Measurements from ENCODE around the gene USP46.

USP46 gene

DNA sequence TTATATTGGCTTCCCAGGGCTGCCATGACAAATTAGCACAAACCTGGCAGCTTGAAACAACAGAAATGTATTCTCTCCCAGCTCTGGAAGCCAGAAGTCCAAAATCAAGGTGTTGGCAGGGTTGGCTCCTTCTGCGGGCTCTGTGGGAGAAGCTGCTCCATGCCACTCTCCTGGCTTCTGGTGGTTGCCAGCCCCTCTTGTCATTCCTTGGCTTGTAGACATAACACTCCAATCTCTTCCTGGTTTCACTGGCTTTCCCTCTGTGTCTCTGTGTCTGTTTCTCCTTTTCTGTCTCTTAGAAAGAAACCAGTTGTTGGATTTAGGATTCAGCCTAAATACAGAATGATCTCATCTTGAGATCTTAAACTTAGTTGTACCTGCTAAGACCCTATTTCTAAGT is 85.5 kb downstream of the USP46 start:
- no peak for DNase-seq (ENCODE audit: low spot score)

DNA sequence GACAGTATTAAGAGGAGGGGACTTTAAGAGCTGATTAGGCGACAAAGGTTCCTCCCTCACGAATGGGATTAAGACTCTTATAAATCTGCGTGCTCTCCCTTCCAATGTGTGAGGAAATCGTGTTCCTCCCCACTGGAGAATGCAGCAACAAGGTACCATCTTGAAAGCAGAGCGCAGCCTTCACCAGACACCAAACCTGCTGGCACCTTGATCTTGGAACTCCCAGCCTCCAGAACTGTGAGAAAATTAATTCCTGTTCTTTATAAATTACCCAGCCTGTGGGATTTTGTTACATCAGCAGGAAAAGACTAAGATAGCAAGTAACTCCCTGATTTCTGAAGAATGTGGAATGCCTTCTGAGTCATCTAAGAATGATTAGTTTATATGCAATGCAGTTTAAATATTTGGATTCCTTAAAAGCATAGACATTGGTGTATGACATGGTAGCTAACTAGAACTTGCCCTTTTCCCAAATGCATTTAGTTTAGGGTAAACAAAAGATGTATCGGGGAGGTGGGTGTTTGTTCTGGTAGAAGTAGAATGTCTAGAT is 86.1 kb downstream of the USP46 start:
- no peak for DNase-seq (ENCODE audit: low spot score)

DNA sequence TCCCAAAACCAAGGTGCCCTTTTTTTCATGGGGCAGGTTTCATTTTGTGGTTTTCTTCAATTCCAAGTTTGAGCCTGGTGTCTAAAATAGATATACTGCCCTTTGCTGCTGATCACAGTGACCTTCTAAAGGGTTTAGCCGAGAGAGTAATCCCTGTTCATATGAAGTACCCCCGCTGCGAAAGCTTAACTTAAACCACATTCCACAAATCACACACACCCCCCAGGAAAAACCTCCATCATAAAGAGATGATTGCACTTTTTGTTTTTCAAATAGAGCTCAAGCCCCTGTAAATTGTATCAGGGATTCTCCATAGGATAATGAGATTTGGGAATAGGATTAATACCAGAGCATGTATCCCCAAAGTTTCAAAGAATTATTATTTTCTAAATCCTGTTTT is 90.8 kb downstream of the USP46 start:
- no peak for DNase-seq (ENCODE audit: low spot score)

DNA sequence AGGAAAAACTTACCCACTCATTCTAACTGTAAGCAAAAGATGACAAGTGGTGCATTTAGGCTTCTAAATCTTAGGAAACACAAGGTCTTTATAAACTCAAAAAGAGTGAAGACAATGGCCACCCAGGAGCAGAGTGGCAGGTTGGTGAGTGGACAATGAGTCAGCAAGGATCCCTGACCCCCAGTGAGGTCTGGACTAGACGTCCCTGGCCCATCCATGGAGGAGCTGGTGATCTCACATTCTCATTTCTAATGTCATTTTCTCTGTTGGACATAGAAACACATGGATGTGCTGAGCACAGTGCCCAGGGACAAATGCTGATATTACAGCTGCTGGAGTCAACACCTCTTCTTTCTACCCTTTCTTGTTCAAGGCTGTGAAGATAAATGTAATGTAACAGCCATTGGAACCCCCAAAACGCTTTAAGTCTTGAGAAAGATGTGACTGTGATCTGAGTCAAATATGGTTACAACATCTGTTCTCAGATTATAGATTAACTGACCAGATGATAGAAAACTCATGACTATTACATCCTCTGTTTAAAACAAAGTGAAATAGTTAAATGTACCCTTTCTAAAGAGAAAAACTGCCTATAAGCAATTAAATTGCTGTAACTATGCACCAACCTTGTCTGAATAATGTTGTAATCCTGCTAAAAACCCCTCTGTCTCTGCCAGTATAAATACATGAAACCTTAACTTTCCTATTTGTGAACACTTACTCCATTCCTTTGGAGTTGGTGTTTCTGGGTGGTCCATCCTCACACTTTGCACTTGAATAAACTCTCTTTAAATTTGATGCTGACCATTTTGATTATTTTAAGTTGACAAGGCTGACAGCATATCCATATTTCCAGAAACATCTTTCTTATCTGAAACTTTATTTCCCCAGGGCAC is 92.7 kb downstream of the USP46 start:
- no peak for DNase-seq (ENCODE audit: low spot score)

DNA sequence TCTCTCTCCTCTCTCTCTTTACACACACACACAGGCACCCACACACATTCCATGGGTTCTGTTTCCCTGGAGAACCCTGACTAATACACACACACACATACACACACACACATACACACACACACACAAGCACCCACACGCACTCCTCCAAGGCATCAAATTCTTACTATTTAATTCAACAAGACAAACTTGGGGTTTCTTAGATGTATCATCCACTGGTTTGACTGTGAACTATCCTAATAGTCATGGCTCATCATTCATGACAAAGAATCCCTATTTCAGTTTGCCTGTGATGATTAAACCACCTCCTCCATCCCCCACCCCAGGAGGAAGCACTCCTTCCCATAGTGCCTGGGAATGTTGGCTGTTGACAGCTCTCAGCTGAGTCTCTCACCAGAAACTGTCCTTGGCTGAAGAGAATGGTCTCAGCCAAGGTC is 98.2 kb downstream of the USP46 start:
- no peak for DNase-seq (ENCODE audit: low spot score)

DNA sequence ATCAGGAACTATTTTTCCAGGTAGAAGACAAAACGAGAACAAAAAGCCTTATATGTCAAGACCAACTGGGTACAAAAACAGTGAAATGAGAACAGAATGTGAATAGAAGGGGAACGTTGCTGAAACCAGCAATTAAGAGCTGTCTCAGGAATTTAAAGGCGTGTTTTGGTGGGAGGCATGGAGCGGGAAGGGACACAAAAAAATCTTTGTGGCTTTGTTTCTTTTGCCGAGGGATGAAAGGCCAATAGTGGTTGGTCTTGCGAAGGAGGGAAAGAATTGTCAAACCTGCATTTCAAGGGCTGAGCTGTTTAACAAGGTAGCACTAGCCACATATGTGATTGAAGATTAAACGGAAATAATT is 103.8 kb downstream of the USP46 start:
- DNase-seq (ENCODE audit: low spot score): no peak

DNA sequence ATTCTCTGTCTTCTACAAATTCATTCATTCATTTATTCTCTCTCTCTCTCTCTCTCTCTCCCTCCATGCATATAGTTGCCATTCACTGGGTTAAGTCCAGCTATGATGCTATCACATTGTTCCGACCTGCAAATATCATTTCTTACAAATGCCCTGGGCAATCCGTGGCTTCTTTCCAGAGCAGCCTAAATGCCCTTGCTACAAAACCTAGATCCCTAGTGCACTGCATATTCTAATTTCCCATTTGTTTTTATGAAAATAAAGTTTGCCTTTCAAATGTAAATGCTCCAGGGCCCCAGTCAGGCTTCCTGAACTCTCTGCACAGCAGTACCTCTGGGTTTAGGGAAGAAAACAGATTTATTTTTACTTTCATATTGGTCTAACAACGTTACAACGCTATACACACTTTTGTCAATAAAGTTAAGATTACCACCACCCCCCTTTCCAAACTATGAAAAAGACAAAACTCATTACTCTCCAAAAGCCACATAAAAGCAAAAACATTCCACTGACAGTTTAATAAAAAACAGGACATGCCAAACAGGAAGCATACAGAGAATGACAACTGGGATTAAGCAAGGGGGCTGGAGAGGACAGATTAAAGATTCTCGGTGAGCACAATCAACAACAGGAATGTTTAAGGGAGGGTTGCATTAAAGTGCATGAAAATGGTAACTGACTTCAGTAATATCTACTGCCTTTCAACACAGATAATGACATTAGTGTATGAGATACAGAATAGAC is 104.3 kb downstream of the USP46 start:
- DNase-seq (ENCODE audit: low spot score): no peak

DNA sequence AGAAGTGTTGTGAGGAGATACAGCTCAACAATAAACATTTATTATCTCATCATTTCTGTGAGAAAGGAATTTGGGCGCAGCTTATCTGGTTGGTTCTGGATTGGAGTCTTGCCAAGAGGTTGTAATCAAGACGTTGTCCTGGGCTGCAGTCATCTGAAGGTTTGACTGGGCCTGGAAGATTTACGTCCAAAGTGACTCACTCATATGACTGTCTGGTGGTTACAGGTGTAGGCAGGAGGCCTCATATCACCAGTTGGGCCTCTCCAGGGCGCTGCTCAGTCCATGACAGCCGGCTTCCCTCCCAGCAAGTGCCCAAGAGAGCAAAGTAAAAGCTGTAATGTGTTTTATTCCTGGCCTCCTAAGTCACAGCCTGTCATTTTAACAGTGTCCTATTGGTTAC is 106.3 kb downstream of the USP46 start:
- DNase-seq (ENCODE audit: low spot score): no peak

DNA sequence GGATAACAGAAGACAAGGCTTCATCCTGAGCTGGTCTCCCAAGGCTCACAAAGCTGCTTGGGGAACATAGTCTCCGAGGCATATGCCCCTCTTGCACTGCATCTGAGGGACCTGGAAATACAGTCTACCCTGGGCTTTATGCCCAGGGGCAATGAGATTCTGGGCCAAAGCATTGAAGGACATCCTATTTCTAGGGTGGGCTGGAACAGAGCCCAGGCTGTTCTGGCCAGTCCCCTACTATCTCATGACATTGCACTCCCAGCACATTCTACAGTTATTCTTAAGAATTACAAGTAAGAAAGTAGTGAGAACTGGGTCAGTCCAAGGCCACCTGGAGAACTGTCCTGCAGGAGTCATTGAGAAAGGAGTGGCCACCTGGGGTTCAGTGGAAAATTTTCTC is 107.6 kb downstream of the USP46 start:
- DNase-seq (ENCODE audit: low spot score): no peak

DNA sequence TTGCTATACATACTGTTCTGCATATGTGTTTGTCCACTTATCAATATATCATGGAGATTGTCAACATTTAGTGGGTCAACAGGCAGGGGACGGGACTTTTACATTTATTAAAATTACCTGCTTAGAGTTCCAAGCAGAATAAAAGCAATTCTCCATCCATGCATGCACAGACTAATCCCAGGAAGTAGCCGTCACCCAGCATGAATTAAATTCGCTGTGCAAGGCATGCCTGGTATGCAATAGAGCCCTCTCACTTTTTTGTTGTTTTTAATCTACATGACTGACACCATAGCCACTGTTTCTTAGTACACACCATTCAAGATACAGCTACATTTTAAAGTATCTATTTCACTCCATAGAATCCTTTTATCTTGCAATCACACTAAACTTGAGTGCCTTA is 108.9 kb downstream of the USP46 start:
- DNase-seq (ENCODE audit: low spot score): no peak

DNA sequence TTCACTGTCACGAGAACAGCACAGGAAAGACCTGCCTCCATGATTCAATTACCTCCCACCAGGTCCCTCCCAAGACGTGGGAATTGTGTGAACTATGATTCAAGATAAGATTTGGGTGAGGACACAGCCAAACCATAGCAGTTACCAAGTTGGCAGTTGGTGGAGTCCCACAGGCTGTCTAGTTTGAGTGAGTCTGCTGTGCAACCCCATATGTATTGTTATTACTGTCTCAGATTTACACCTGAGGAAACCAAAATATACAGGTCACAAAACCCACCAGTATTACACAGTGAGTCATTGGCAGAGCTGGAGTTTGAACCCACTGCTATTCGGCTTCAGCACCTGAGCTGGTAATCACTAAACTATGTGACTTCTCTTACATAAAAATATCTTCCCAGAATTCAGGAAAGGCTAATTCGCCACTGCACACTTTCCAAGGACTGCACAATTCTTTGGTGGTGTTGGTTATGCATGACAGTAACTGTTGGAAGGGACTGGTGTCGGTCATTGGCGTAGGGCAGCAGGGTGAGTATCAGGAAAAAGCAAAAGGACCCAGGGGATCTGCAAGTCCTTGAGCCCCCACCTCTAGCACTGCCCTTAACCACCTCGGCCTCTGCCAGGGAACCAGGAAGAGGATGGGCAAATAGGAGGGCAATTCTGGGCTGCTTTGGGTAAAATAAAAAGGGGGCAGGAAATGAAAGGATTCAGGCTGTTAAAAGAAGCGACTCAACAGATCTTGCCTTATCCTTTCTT is 110.1 kb downstream of the USP46 start:
- DNase-seq (ENCODE audit: low spot score): no peak

DNA sequence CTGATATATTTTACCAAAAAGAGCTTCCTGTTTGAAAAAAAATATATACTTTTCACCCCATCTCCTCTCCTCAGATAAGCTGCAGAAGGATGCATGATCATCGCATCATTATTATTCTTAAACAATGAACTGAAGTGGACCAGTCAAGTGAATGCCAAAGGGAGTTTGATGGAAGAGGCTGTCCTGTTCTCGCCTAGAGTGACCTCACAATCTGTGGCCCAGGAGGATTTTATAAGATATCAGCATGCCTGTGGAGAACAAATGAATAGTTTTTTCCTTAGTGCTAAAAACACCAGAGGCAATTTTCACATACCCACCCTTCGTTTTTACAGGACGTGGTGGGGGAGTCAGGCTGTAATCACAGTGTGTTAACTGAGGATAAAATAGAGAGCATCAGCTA is 112.7 kb downstream of the USP46 start:
- DNase-seq (ENCODE audit: low spot score): no peak

DNA sequence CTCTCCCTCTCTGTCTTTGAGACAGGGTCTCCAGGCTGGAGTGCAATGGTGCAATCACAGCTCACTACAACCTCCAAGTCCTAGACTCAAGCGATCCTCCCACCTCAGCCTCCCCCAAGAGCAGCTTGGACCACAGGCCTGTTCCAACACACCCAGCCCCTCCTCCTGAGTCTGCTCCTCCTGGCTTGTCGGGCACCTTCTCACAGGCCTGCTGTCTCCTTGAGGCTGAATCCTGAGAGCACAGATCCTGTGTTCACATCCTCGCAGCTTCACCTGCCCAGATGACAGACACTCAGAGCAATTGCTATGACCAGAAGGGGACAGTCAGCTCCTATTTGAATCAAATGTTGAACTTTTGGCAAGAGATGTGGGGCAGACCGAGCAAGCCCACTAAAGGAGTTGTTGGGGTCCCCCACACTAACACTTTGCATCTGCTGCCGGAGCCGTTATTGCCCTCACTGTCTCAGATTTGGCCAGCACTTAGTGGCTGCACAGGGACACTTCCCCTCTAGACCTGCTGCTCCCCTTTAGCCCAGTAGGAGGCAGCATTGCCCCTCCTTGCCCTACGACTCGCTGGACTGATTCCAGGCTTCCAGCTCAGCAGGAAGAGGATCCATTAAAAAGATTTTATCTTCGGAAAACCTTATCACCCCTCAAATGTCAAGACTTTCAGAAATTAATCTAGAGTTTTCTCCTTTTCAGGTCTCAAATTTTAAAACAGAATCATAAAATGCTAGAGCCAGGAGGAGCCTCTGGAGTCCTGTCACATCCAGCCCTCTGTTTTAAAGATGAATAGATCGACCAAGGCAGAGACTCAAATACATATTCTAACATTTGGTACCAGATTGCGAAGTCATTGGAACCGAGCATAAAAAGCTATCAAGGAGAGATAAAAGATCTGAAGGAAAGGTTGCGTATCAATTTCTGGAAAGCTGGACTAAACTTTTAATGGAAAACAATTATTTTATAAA is 113.7 kb downstream of the USP46 start:
- peak; percentile 60 for DNase-seq (ENCODE audit: low spot score)

Data from CD4-positive, alpha-beta T cell treated with Interleukin-15 for 4 hours (primary cell).